Right ventricle myocardium superior (tissue), 1 donor: ENCODE measurements around the gene CYP19A1. TPM values are rescaled to one million over a fixed set of nuclear protein-coding genes. Genes with fewer than 3 reads are reported as not detected.

ENCODE experiments used
- ATAC-seq: fragments of 200-7000 bp; cut with Tn5 transposase; one replicate; pipeline ENCODE4 v1.9.1; 2020; ENCODE audit warnings: mild to moderate bottlenecking; ENCODE audit not compliant: poor library complexity
- DNase-seq: peaks from one replicate; pipeline ENCODE4 v3.0.0-alpha.2; 2020
- intact Hi-C: fragments of 100-400 bp; cut with DNase I; formaldehyde crosslinking; loops from one replicate; pipeline ENCODE4 v1.11.2; 2022
- total RNA-seq: library from RNA; stranded (reverse); fragmentation: NEBNext Ultra II Directional; extraction: Animal tissue kit (Norgen Biotek cat#: 25700); gene quantifications from one replicate; pipeline ENCODE4 v1.2.1, GENCODE V29; 2021
- donor health status: DM: no; HTN: yes; CAD: no; lungs with severe emphysema.

CYP19A1 gene
- total RNA-seq, 1 donor from 2014 or later, result 0.19 TPM

DNA sequence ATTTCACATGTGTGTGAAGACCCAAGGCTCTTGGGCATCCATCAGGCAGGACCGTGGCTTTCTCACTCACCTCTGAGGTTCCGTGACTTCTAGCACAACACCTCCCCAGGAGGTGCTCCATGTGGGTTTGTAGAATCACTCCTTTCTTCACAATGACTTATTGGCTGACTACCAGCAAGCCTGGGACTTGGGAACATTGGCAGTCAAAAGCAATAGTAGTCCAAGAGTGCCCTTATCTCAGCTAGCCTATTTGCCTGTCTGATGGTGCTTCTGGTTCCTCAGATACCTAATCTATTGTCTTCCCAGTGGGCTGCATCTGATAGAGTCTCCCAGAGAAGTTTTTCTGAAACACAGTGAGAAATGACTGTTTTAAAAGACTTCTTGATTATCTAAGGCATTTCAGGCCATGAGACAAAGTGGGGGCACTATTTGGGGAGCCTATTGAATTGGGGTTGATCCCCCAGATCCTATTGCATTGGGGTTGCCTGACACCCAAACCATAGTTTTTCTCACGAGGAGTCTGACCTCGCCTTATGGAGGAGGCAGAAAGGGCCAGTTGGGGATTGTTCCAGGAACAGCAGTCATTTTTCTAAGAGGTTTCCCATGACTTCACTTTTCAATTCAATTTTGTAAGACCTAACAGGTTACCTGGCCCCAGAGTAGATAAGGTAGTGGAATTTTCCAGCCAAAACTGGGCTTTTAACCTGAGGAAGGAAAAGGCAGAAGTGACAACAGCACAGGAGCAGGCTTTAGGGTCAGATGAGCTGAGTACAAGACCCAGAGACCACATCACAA lies 88.0 kb downstream of the CYP19A1 start:
- intact Hi-C loops, result no loop called here
- no peak for ATAC-seq

DNA sequence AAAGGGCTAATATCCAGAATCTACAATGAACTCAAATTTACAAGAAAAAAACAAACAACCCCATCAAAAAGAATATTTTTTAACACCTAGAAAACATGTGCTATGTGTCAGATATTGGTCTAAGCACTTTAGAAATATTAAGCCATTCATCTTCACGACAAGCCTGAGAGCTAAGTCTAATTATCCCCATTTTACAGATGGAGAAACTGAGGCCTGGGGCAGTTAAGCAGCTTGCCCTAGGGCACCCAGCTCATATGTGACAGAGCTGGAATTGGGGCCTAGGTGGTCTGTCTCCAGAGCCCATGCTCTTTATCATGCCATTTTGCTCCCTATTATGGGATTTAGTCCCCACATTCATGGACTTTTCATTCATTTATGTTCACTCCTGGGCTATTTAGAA lies 92.8 kb downstream of the CYP19A1 start:
- intact Hi-C loops, result no loop called here
- ATAC-seq (no peak), DNase-seq (no peak)

More for the DNA sequence above, 88.0 kb downstream of the CYP19A1 start:
- DNase-seq, result no peak

DNA sequence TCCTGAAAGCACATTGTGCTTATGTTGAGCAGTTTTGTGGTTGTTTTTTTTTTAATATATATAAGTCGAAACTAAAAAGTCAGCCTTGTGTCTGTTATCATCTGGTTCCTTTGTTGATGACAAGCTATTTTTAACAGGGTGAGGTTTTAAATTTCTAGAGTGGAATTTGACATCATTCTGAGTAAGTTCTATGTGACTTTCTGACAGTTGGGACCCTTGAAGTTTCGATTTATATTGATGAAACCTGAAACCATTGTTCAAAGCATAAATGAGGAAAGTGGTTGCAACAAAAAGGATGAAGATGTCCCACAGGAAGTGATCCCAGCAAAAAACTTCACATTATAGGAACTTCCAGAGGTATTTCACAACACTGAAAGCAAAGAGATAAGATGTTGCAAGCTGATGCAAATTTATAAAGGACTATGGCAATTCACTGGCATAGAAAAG lies 94.0 kb downstream of the CYP19A1 start:
- DNase-seq (no peak), ATAC-seq (no peak)
- intact Hi-C loops, result no loop called here

- intact Hi-C loops, result no loop called here
- ATAC-seq, result no peak
- no peak for DNase-seq
These were observed 94.6 kb downstream of the CYP19A1 start for GRCh38 chr15:51243774-51244173.

- ATAC-seq (no peak), DNase-seq (no peak)
- intact Hi-C loops, result no loop called here
These were observed 98.3 kb downstream of the CYP19A1 start for GRCh38 chr15:51240066-51240465.

DNA sequence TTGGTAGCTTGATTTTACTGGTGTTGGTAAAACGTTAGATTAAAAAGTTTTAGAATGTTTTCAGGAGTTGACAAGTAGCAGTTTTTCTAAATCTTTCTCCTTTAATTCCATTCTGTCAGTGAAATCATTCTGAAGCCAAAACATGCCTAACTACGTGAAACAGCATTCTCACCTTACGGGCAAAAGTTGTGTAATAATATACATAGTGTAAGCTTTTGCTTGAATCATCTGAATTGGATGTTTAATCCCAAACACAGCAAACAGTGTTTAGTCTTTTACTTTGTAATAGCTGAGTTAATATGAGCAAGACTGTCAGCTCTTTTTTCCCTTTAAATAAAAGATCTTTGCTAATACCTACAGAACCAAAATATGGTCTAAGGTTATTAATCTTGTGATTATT lies 100.6 kb downstream of the CYP19A1 start:
- ATAC-seq, result no peak
- intact Hi-C loops, result no loop called here
- no peak for DNase-seq

GRCh38 chr15:51234176-51234927 lies 104.0 kb downstream of the CYP19A1 start:
- ATAC-seq (no peak), DNase-seq (no peak)
- intact Hi-C loops, result no loop called here

DNA sequence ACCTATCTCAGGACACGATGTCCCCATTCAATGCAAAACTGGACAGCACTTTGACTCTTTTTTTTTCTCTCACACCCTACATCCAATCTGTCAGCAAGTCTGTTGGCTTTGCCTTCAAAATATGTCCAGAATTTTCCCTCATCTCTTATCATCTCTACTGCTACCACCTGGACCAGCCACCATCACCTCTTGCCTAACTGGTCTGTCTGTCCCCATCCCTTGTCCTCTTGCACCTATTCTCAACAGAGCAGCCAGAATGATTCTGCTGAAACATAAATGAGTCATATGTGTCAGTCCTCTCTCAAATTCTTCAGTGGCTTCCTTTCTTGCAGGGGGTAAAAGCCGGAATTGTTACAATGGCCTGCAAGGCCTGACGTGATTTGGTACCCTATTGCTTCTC lies 105.8 kb downstream of the CYP19A1 start:
- ATAC-seq (no peak), DNase-seq (no peak)
- intact Hi-C loops, result no loop called here

DNA sequence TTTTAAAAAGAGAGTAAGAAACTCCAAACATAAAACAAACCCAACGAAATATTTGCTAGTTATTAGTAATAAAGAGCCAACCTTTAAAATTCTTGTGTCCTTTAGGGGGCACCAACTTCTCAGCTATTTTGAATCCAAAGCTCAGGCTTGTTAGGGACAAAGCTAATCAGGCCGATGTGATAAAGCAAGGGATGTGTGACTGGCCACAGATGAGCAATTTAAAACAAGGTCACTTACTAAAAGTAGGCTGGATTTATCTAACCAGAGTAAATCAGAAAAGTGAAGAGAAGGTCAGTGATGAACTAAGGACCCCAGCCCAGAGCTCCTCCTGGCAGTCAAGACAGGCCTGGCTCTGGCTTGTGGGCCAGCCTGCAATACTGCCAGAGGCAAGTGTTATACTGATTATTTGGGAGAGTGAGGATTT lies 108.5 kb downstream of the CYP19A1 start:
- ATAC-seq, result peak; percentile 57
- intact Hi-C loops, result no loop called here
- no peak for DNase-seq

DNA sequence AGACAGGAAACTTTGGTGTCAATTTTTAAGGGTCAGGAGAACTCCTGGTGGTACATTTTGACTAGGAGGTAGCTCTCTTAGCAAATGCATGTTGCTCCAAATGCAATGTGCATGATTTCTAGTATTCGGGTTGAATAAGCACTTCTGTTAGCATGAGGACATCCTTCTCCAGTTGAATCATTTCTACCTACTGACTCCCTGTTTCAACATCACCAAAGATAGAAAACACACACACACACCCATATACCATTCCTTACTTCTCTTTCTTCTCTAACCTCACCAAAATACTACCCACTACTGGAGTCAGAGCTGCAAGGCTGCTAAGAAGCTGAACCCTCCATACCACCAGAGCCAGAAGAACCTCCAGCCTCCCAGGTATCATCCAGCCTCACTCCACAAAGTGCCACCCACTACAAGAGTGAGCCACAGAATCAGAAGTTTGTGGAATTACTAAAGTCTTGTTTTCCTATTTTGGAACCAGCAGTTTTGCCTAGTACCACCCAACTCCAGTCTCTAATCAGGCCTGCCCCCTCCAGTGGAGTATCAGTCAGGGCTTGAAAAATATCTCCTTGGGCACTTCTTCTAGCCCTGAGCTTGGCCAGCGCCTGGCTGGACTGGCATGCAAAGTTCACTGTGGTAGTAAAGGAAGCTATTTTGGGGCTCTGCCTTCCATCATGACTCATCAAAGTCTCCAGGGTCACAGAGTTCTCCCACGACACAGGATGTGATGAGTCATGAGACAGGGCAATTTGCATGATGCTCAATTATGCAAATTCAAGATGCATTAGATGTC lies 110.3 kb downstream of the CYP19A1 start:
- DNase-seq (peak; percentile 49), ATAC-seq (peak; percentile 76)
- intact Hi-C loops, result no loop called here

GRCh38 chr15:51226576-51227210 lies 111.7 kb downstream of the CYP19A1 start:
- no peak for ATAC-seq
- intact Hi-C loops, result no loop called here

GRCh38 chr15:51224428-51224827 lies 114.0 kb downstream of the CYP19A1 start:
- ATAC-seq, result no peak
- no peak for DNase-seq

More at GRCh38 chr15:51226576-51227210, 111.7 kb downstream of the CYP19A1 start:
- DNase-seq, result no peak

DNA sequence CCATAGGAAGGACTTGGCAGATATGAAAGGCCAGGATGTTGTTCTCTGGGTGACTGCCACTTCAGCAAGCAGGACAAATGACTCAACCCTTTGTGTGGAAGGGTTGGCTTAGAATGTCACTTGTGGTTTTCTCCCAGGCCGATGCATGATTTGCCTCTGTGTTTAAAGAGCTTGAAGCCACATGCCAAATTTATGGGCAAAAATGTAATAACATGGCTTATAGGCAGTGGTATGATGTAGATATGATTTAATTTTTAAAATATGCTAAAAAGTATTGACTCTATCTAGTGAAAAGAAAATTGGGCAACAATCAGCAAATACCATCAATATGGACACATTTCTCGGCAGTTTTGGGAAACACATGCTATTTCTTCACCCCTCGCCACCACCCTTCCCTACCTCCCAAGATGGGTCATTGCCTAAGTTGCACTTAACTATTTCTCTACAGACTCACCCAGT lies 114.6 kb downstream of the CYP19A1 start:
- intact Hi-C loops, result no loop called here
- DNase-seq (no peak), ATAC-seq (no peak)

More at GRCh38 chr15:51224428-51224827, 114.0 kb downstream of the CYP19A1 start:
- intact Hi-C loops, result no loop called here

GRCh38 chr15:51218299-51218938 lies 120.0 kb downstream of the CYP19A1 start:
- ATAC-seq, result no peak

DNA sequence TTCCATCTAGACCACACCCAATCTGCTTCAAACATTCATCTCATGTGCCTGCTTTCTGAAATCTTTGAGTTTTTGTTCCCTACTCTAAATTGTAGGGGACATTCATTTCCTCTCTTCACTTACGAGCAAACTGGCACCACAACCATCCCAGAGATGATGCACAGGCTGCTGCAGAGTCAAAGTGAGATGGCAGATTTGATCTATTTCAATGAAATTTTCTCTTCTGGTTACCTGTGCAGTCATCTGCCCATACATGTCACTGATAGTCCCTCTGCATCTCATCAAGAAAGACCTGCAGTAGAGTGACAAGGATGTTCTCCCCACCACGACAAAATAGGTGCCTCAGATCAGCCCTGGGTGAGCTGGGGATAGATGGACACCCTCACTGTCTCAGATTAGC lies 125.5 kb downstream of the CYP19A1 start:
- intact Hi-C loops, result loop anchor here (10.0 kb wide), 1 partner anchor 52 kb away; no protein-coding TSS in a partner anchor

More at GRCh38 chr15:51218299-51218938, 120.0 kb downstream of the CYP19A1 start:
- no peak for DNase-seq
- intact Hi-C loops, result loop anchor here (10.0 kb wide), 1 partner anchor 46 kb away; no protein-coding TSS in a partner anchor

DNA sequence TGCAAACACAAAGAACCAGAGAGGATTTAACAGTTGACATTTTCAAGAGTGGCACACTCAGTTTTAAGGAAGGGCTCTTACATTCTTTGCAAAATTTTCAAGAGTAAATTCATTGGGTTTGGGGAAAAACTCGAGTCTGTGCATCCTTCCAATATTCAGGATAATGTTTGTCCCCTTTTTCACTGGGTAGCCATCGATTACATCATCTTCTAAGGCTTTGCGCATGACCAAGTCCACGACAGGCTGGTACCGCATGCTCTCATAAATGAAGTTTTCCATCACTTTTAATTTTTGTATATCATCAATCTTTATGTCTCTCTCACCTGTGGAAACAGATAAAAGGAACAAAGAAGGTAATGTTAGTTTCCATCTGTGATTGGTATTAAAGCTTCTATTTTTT lies 126.2 kb downstream of the CYP19A1 start:
- intact Hi-C loops, result loop anchor here (10.0 kb wide), 1 partner anchor 53 kb away; no protein-coding TSS in a partner anchor
- no peak for DNase-seq
- no peak for ATAC-seq

More for the DNA sequence above, 125.5 kb downstream of the CYP19A1 start:
- no peak for ATAC-seq
- no peak for DNase-seq

DNA sequence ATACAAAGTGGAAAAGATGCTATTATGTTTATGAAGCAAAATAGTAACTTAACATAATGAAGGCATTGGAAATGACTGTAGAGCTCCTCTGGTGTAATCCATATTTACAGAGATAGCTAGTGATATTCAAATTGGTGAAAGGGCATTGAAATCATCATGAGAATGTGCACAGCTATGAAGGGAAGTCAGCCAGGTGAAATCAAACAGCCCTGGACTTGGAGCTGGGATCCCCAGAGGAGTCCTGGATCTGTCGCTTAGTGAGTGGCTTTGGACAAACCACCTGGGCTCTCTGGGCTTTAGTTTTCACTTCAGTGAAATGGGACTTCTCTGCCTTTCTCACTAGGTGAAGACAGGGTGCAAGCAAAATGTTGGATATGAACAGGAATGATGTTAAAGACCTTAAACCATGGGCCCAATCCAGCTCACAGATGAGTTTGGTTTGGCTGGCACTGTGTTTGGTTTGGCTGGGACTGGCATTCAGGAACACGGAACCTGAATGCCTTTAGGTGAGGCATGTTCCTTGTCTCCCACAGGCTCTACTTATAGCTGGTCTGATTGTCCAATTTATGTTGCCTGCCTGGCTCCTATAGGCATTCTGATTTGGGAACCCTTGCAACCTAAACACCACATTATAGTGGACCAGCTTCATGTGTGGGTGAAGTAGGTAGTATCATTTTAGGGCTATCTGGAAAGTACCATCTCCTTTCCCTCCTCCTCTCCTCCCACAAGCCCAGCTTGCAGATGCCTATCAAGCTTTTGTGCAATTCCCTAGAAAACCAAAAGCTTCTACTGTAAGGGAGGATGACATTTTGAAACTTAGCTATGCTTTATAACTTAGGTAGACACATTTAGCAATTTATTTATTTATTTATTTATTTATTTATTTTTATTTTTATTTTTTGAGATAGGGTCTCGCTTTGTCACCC lies 133.1 kb downstream of the CYP19A1 start:
- no peak for ATAC-seq
- intact Hi-C loops, result no loop called here
- DNase-seq, result no peak
